ENCODE results near the gene COMT. TPM values are rescaled to one million over a fixed set of nuclear protein-coding genes. Genes with fewer than 3 reads are reported as not detected.

COMT gene
- total RNA-seq, 1 experiment from 2014 or later = 165 TPM

- DNase-seq (ENCODE audit: low read depth) = no peak
Measured at GRCh38 chr22:20009582-20010306, 68.2 kb downstream of the COMT start.

DNA sequence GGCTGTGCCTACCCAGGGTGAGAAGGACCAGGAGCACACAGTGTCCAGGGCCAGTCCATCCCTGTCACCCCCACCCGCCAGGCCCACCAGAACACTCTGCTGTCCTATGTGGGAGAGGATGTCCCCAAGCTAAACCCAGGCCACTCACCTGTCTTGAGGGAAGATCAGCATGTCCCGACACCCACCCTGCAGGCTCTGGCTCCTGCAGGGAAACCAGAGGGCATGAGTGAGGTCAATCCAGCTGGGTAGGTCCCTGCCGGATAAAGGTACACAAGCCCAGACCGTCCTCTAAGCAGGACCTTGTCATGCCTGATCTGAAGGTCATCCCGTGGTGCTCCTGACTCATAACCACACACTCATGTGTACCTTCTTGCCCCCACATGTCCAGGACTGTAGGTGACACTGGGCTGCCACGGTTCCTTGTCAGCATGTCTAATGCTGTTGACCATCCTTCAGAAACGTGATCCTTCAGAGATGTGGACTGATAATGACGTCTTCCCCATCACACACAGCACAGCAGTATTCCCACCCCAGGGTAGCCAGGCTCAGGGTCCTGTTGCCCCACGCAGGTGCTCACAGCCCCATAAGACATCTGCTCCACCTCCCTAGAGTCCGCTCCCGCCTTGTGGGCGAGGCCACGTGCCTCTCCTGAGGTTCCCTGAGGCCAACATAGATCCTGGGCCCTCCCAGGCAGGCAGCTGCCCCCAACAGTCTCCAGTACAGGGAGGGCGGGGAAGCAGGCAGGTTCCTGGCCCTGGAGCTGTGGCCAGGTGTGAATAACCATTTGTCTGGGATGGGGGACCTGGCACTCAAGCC, 68.9 kb downstream of the COMT start:
- no peak for DNase-seq (ENCODE audit: low read depth)

GRCh38 chr22:20011123-20011992, 69.8 kb downstream of the COMT start:
- DNase-seq (ENCODE audit: low read depth) = no peak

DNA sequence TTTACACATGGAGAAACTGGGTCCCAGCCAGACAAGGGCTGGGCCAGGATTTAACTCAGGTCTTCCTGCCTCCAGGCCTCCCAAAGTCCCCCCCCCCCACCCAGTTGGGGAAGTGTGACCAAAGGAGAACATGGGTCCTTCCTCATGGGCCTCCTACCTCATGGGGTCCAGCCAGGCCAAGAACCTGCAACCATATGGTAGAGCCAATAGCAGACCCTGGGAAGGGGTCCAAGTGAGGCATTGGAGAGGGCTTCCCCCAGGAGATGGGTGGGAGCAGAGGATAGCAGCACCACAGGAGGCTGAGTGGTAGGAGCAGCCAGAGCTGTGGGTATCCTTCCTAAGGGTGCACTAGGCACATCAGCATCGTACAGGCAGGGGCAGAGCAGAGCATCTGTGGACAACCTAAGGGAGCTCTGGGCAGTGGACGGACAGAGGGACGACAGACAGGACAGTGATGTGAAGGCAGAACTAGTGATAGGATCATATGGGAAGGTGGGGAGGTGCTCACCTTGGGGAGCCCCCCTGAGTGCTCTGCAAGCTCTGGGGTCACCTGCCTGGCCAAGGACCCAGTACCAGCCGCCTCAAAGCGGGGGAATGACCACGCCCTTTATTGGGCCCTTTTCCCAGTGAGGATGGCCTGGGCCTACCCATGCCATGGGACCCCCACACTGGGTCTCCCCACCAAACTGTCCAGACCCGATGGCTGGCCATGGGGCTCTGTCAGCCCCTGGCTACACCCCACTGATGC, 70.6 kb downstream of the COMT start:
- DNase-seq (ENCODE audit: low read depth) = no peak

GRCh38 chr22:20012741-20013331, 71.3 kb downstream of the COMT start:
- no peak for DNase-seq (ENCODE audit: low read depth)

- DNase-seq (ENCODE audit: low read depth) = peak; percentile 57
Measured at GRCh38 chr22:20013382-20013871, 71.9 kb downstream of the COMT start.

GRCh38 chr22:20014526-20015186, 73.1 kb downstream of the COMT start:
- DNase-seq (ENCODE audit: low read depth) = no peak

- no peak for DNase-seq (ENCODE audit: low read depth)
Measured at GRCh38 chr22:20015187-20015625, 73.6 kb downstream of the COMT start.

DNA sequence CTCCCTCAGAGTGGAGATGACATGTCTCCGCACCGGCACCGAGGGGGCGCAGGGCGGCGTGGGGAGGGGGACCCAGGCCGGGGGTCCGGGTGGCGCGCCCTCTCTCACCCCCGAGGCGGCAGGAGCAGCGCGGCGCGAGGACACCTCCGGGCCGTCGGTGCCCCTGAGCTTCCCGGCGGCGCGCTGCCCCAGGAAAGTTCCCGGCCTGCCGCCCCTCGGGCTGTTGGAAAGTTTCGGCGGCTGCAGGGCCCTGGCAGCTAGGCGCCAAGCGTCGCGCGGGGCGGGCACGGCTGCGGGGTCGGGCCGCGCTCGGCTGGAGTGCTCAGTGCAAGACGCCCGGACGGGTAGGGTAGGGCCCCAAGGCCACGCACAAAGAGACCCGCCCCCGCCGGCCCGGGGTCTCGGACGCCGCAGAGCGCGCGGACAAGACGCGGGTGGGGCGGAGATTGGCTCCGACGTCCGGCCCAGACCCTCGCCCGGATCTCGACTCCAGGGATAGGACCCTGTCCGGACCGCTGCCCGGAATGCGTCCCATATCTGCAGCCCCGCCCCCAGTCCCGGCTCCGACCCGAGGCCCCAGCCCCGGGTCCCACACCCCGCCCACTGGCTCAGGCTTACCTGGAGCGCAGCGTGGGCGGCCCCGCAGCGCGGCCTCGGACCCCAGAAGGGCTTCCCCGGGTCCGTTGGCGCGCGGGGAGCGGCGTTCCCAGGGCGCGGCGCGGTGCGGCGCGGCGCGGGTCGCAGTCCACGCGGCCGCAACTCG, 74.6 kb downstream of the COMT start:
- peak; percentile 13 for DNase-seq (ENCODE audit: low read depth)

- DNase-seq (ENCODE audit: low read depth) = peak; percentile 76
Measured at GRCh38 chr22:20016734-20017621, 75.4 kb downstream of the COMT start, which contains the start of gene ARVCF. Gene ARVCF, minus strand, starts transcription at chr22:20016823. Its CDS starts 26,029 bp downstream, at chr22:19990794.

DNA sequence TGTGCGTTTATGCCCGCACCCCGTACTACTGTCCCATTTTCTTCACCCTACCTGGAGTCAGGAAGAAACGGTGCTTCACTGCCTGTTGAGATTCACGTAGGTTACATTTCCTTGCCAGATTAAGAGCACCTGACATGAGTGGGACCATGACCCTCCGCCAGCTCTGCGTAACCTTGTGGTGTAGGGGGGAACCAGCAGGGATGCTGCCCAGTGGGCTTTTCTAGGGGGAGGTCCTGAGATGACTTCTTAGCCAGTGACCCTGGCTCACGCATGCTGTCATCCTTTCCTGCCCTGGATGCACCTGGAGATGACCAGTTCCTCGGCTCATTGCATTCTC, 76.0 kb downstream of the COMT start:
- no peak for DNase-seq (ENCODE audit: low read depth)

GRCh38 chr22:20018001-20018400, 76.4 kb downstream of the COMT start:
- DNase-seq (ENCODE audit: low read depth) = no peak

Other genes starting within 250 kb of the COMT start
- gene SEPTIN5, start 227.3 kb upstream of the COMT start, total RNA-seq (2014; rRNA removed; shearing (Covaris generic)) = 2.3 and 2.8 TPM in 2 replicates
- gene GP1BB, start 218.2 kb upstream of the COMT start, total RNA-seq (2014; rRNA removed; shearing (Covaris generic)) = not detected in 2 replicates
- 0.14 and 0.17 TPM in 2 replicates for gene TBX1, start 181.0 kb upstream of the COMT start, total RNA-seq (2014; rRNA removed; shearing (Covaris generic))
- 10.5 and 16.7 TPM in 2 replicates for gene GNB1L, start 86.9 kb upstream of the COMT start, total RNA-seq (2014; rRNA removed; shearing (Covaris generic))
- gene RTL10, start 86.9 kb upstream of the COMT start, total RNA-seq (2014; rRNA removed; shearing (Covaris generic)) = 8.8 and 13.0 TPM in 2 replicates
- gene TXNRD2, start within 50 bp of the COMT start, total RNA-seq (2014; rRNA removed; shearing (Covaris generic)) = 94.5 and 120 TPM in 2 replicates
- gene ARVCF, start 75.1 kb downstream of the COMT start, total RNA-seq (2014; rRNA removed; shearing (Covaris generic)) = 3.7 and 8.4 TPM in 2 replicates
- 17.2 and 18.8 TPM in 2 replicates for gene TANGO2, start 79.3 kb downstream of the COMT start, total RNA-seq (2014; rRNA removed; shearing (Covaris generic))
- gene DGCR8, start 138.5 kb downstream of the COMT start, total RNA-seq (2014; rRNA removed; shearing (Covaris generic)) = 22.9 and 25.9 TPM in 2 replicates
- gene RANBP1, start 174.3 kb downstream of the COMT start, total RNA-seq (2014; rRNA removed; shearing (Covaris generic)) = 801 and 856 TPM in 2 replicates
- gene TRMT2A, start 175.5 kb downstream of the COMT start, total RNA-seq (2014; rRNA removed; shearing (Covaris generic)) = 93.4 and 94.3 TPM in 2 replicates
- 15.4 and 29.0 TPM in 2 replicates for gene ZDHHC8, start 190.0 kb downstream of the COMT start, total RNA-seq (2014; rRNA removed; shearing (Covaris generic))
- gene CCDC188, start 209.3 kb downstream of the COMT start, total RNA-seq (2014; rRNA removed; shearing (Covaris generic)) = 5.3 and 5.8 TPM in 2 replicates

Measured in HT1080 (cell line).